ENCODE measurements around the gene LRIG2. TPM values are rescaled to one million over a fixed set of nuclear protein-coding genes. Genes with fewer than 3 reads are reported as not detected.

Gene LRIG2
- total and polyA plus RNA-seq, 2 donors: 8.1 to 8.7 TPM

GRCh38 chr1:113088972-113089371 lies 16.0 kb downstream of the LRIG2 start:
- no peak overlapping the region for H3K27ac ChIP-seq (ENCODE audit: low read depth in 1 of 2, low read length in 1 of 2)
- no peak overlapping the region for H3K4me3 ChIP-seq (ENCODE audit: low read length in 2 of 2)
- no peaks in the 10 kb centered on the region for H3K4me1 ChIP-seq (ENCODE audit: control insufficient read depth in 2 of 2, insufficient read depth in 2 of 2, low read length in 2 of 2)
- no peak for DNase-seq (ENCODE audit: low read depth in 6 of 9, low spot score in 9 of 9)
- WGBS: 91% methylated on average over 1 of the region's 1 CpG
- H3K27me3 ChIP-seq (ENCODE audit: control insufficient read depth in 2 of 2, insufficient read depth in 1 of 2, low read length in 1 of 2): no peaks in the 10 kb centered on the region
- H3K9me3 ChIP-seq (ENCODE audit: control insufficient read depth in 2 of 2, insufficient read depth in 1 of 2, low read length in 1 of 2): no peaks in the 10 kb centered on the region
- peaks cover 0 to 7% of the 10 kb centered on the region in 2 donors for H3K36me3 ChIP-seq (ENCODE audit: control insufficient read depth in 2 of 2, insufficient read depth in 2 of 2, low read length in 1 of 2)

GRCh38 chr1:113090051-113090450 lies 17.1 kb downstream of the LRIG2 start:
- Histone ChIP-seq H3K36me3 (ENCODE audit: control insufficient read depth in 2 of 2, insufficient read depth in 2 of 2, low read length in 1 of 2) (peaks cover 3 to 12% of the 10 kb centered on the region in 2 donors), H3K27me3 (ENCODE audit: control insufficient read depth in 2 of 2, insufficient read depth in 1 of 2, low read length in 1 of 2) (no peaks in the 10 kb centered on the region), H3K4me1 (ENCODE audit: control insufficient read depth in 2 of 2, insufficient read depth in 2 of 2, low read length in 2 of 2) (no peaks in the 10 kb centered on the region), H3K27ac (ENCODE audit: low read depth in 1 of 2, low read length in 1 of 2) (no peak overlapping the region), H3K9me3 (ENCODE audit: control insufficient read depth in 2 of 2, insufficient read depth in 1 of 2, low read length in 1 of 2) (no peaks in the 10 kb centered on the region), H3K4me3 (ENCODE audit: low read length in 2 of 2) (no peak overlapping the region)
- WGBS: 99% methylated on average over 1 of the region's 1 CpG
- DNase-seq (ENCODE audit: low read depth in 6 of 9, low spot score in 9 of 9): no peak

GRCh38 chr1:113091988-113092594 lies 19.1 kb downstream of the LRIG2 start:
- DNase-seq (ENCODE audit: low read depth in 6 of 9, low spot score in 9 of 9): no peak
- 99% methylated on average over 1 of the region's 1 CpG for WGBS
- peaks cover 13 to 26% of the 10 kb centered on the region in 2 donors for H3K36me3 ChIP-seq (ENCODE audit: control insufficient read depth in 2 of 2, insufficient read depth in 2 of 2, low read length in 1 of 2)

GRCh38 chr1:113094506-113094905 lies 21.5 kb downstream of the LRIG2 start:
- no peaks in the 10 kb centered on the region for H3K9me3 ChIP-seq (ENCODE audit: control insufficient read depth in 2 of 2, insufficient read depth in 1 of 2, low read length in 1 of 2)
- WGBS: 98% methylated on average over 4 of the region's 4 CpGs
- no peaks in the 10 kb centered on the region for H3K4me1 ChIP-seq (ENCODE audit: control insufficient read depth in 2 of 2, insufficient read depth in 2 of 2, low read length in 2 of 2)
- no peak overlapping the region for H3K27ac ChIP-seq (ENCODE audit: low read depth in 1 of 2, low read length in 1 of 2)
- H3K4me3 ChIP-seq (ENCODE audit: low read length in 2 of 2): no peak overlapping the region
- DNase-seq (ENCODE audit: low read depth in 6 of 9, low spot score in 9 of 9): no peak
- no peaks in the 10 kb centered on the region for H3K27me3 ChIP-seq (ENCODE audit: control insufficient read depth in 2 of 2, insufficient read depth in 1 of 2, low read length in 1 of 2)
- H3K36me3 ChIP-seq (ENCODE audit: control insufficient read depth in 2 of 2, insufficient read depth in 2 of 2, low read length in 1 of 2): peaks cover 20 to 44% of the 10 kb centered on the region in 2 donors

More at GRCh38 chr1:113091988-113092594, 19.1 kb downstream of the LRIG2 start:
- H3K4me3 ChIP-seq (ENCODE audit: low read length in 2 of 2): no peak overlapping the region
- H3K4me1 ChIP-seq (ENCODE audit: control insufficient read depth in 2 of 2, insufficient read depth in 2 of 2, low read length in 2 of 2): no peaks in the 10 kb centered on the region
- H3K9me3 ChIP-seq (ENCODE audit: control insufficient read depth in 2 of 2, insufficient read depth in 1 of 2, low read length in 1 of 2): no peaks in the 10 kb centered on the region
- no peaks in the 10 kb centered on the region for H3K27me3 ChIP-seq (ENCODE audit: control insufficient read depth in 2 of 2, insufficient read depth in 1 of 2, low read length in 1 of 2)
- no peak overlapping the region for H3K27ac ChIP-seq (ENCODE audit: low read depth in 1 of 2, low read length in 1 of 2)

GRCh38 chr1:113095790-113096455 lies 22.9 kb downstream of the LRIG2 start:
- Histone ChIP-seq H3K4me1 (ENCODE audit: control insufficient read depth in 2 of 2, insufficient read depth in 2 of 2, low read length in 2 of 2) (no peaks in the 10 kb centered on the region), H3K36me3 (ENCODE audit: control insufficient read depth in 2 of 2, insufficient read depth in 2 of 2, low read length in 1 of 2) (peaks cover 23 to 54% of the 10 kb centered on the region in 2 donors), H3K4me3 (ENCODE audit: low read length in 2 of 2) (no peak overlapping the region), H3K9me3 (ENCODE audit: control insufficient read depth in 2 of 2, insufficient read depth in 1 of 2, low read length in 1 of 2) (no peaks in the 10 kb centered on the region), H3K27me3 (ENCODE audit: control insufficient read depth in 2 of 2, insufficient read depth in 1 of 2, low read length in 1 of 2) (no peaks in the 10 kb centered on the region), H3K27ac (ENCODE audit: low read depth in 1 of 2, low read length in 1 of 2) (no peak overlapping the region)
- 98% methylated on average over 5 of the region's 5 CpGs for WGBS
- no peak for DNase-seq (ENCODE audit: low read depth in 6 of 9, low spot score in 9 of 9)

GRCh38 chr1:113096493-113096892 lies 23.5 kb downstream of the LRIG2 start:
- Histone ChIP-seq H3K4me1 (ENCODE audit: control insufficient read depth in 2 of 2, insufficient read depth in 2 of 2, low read length in 2 of 2) (no peaks in the 10 kb centered on the region), H3K4me3 (ENCODE audit: low read length in 2 of 2) (no peak overlapping the region), H3K9me3 (ENCODE audit: control insufficient read depth in 2 of 2, insufficient read depth in 1 of 2, low read length in 1 of 2) (no peaks in the 10 kb centered on the region), H3K36me3 (ENCODE audit: control insufficient read depth in 2 of 2, insufficient read depth in 2 of 2, low read length in 1 of 2) (peaks cover 24 to 59% of the 10 kb centered on the region in 2 donors), H3K27me3 (ENCODE audit: control insufficient read depth in 2 of 2, insufficient read depth in 1 of 2, low read length in 1 of 2) (no peaks in the 10 kb centered on the region), H3K27ac (ENCODE audit: low read depth in 1 of 2, low read length in 1 of 2) (no peak overlapping the region)
- DNase-seq (ENCODE audit: low read depth in 6 of 9, low spot score in 9 of 9): no peak
- WGBS: 97% methylated on average over 3 of the region's 3 CpGs

- DNase-seq (ENCODE audit: low read depth in 6 of 9, low spot score in 9 of 9): no peak
- H3K27ac ChIP-seq (ENCODE audit: low read depth in 1 of 2, low read length in 1 of 2): no peak overlapping the region
- H3K36me3 ChIP-seq (ENCODE audit: control insufficient read depth in 2 of 2, insufficient read depth in 2 of 2, low read length in 1 of 2): peaks cover 39 to 76% of the 10 kb centered on the region in 2 donors
- no peak overlapping the region for H3K4me3 ChIP-seq (ENCODE audit: low read length in 2 of 2)
- no peaks in the 10 kb centered on the region for H3K4me1 ChIP-seq (ENCODE audit: control insufficient read depth in 2 of 2, insufficient read depth in 2 of 2, low read length in 2 of 2)
- H3K27me3 ChIP-seq (ENCODE audit: control insufficient read depth in 2 of 2, insufficient read depth in 1 of 2, low read length in 1 of 2): no peaks in the 10 kb centered on the region
- no peaks in the 10 kb centered on the region for H3K9me3 ChIP-seq (ENCODE audit: control insufficient read depth in 2 of 2, insufficient read depth in 1 of 2, low read length in 1 of 2)
These were observed 28.6 kb downstream of the LRIG2 start for GRCh38 chr1:113101588-113101987.

- no peaks in the 10 kb centered on the region for H3K27me3 ChIP-seq (ENCODE audit: control insufficient read depth in 2 of 2, insufficient read depth in 1 of 2, low read length in 1 of 2)
- no peaks in the 10 kb centered on the region for H3K9me3 ChIP-seq (ENCODE audit: control insufficient read depth in 2 of 2, insufficient read depth in 1 of 2, low read length in 1 of 2)
- no peak for DNase-seq (ENCODE audit: low read depth in 6 of 9, low spot score in 9 of 9)
- H3K4me3 ChIP-seq (ENCODE audit: low read length in 2 of 2): no peak overlapping the region
- 94% methylated on average over 1 of the region's 1 CpG for WGBS
- H3K36me3 ChIP-seq (ENCODE audit: control insufficient read depth in 2 of 2, insufficient read depth in 2 of 2, low read length in 1 of 2): peaks cover 34 to 75% of the 10 kb centered on the region in 2 donors
- H3K4me1 ChIP-seq (ENCODE audit: control insufficient read depth in 2 of 2, insufficient read depth in 2 of 2, low read length in 2 of 2): no peaks in the 10 kb centered on the region
- H3K27ac ChIP-seq (ENCODE audit: low read depth in 1 of 2, low read length in 1 of 2): no peak overlapping the region
These were observed 30.1 kb downstream of the LRIG2 start for GRCh38 chr1:113103048-113103447.

GRCh38 chr1:113103977-113104376 lies 31.0 kb downstream of the LRIG2 start:
- Histone ChIP-seq H3K27ac (ENCODE audit: low read depth in 1 of 2, low read length in 1 of 2) (no peak overlapping the region), H3K4me3 (ENCODE audit: low read length in 2 of 2) (no peak overlapping the region), H3K9me3 (ENCODE audit: control insufficient read depth in 2 of 2, insufficient read depth in 1 of 2, low read length in 1 of 2) (no peaks in the 10 kb centered on the region), H3K4me1 (ENCODE audit: control insufficient read depth in 2 of 2, insufficient read depth in 2 of 2, low read length in 2 of 2) (no peaks in the 10 kb centered on the region), H3K36me3 (ENCODE audit: control insufficient read depth in 2 of 2, insufficient read depth in 2 of 2, low read length in 1 of 2) (peaks cover 33 to 80% of the 10 kb centered on the region in 2 donors), H3K27me3 (ENCODE audit: control insufficient read depth in 2 of 2, insufficient read depth in 1 of 2, low read length in 1 of 2) (no peaks in the 10 kb centered on the region)
- no peak for DNase-seq (ENCODE audit: low read depth in 6 of 9, low spot score in 9 of 9)
